CD4-positive, alpha-beta T cell treated with Interleukin-1 beta for 1 hour (primary cell): ENCODE results near the gene NLRP6.
A peak's percentile ranks its signal among the peaks of the same experiment; 100 is the strongest.
"Not testable (repeated sequence)": the region's sequence is repeated elsewhere in the genome, so short reads cannot be mapped to it uniquely, and the experiment has no call there.

Experiments used
- DNase-seq, 2 donors: peaks; one replicate each; pipeline ENCODE4 v3.0.0-alpha.2; 2020 to 2022

The NLRP6 gene

DNA sequence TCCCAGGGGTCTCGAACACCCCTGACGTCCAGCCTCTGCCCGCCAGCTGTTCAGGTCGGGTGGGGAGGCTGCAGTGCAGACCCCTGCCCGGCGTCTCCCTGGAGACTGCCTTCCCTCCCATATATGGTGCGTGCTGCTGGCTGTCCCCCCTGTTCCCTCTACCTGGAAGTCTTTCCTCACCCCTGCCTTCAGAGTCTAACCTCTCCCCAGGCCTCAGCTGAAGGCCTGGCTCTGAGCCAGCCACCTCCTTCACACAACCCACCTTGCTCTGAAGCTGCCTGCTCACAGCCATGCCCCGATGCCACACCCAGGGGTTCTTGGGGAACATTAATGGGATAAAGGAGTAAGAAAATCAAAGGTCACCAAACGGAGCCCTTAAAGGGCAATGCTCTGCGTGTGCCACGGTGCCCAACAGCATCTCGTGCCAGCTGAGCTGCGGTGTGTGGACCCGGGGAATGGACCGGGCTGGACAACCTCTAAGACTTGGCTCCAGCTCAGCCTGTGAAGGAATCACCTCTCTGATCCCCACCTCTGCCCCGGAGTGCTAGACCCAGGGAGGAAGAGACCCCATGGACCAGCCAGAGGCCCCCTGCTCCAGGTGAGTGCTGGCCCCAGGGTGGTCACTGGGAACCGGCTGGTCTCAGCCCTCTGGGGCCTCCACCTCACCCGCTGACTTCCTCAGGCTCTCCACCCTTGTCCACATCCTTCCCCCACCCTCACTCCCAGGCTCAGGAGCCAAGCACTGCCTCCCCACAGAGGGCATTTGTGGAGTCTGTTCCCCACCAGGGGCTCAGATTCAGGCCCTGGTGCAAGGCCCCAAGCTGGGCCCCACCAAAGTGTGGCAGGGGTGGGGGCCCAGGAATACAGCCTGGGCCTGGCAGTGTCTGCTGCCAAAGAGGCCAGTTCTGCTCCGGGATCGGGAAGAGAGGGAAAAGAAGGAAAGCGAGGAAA is at the start of gene NLRP6:
Gene NLRP6 (plus strand): TSS at position 407 of the 951 bp plus-strand sequence. CDS start 163 bp downstream, at position 570.
- DNase-seq = no peak

DNA sequence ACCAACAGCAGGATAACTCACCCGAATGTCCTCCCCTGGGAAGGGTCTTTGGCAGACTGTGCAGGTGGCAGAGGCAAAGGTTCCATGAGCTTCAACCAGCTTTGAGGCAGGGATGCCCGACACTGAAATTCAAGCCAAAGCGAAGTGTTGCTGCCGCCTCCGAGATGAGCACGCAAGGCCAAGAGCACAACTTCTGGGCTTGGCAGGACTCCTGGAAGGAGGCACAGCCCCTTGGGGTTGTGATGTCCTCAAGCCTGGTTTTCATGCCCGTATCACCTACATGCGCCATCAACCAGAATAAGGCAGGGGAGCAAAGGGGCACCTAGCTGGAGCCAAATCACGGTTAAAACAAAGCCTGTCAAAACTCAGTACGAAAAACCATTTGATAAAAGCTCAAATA is 47.8 kb upstream of the NLRP6 start:
- no peak for DNase-seq

DNA sequence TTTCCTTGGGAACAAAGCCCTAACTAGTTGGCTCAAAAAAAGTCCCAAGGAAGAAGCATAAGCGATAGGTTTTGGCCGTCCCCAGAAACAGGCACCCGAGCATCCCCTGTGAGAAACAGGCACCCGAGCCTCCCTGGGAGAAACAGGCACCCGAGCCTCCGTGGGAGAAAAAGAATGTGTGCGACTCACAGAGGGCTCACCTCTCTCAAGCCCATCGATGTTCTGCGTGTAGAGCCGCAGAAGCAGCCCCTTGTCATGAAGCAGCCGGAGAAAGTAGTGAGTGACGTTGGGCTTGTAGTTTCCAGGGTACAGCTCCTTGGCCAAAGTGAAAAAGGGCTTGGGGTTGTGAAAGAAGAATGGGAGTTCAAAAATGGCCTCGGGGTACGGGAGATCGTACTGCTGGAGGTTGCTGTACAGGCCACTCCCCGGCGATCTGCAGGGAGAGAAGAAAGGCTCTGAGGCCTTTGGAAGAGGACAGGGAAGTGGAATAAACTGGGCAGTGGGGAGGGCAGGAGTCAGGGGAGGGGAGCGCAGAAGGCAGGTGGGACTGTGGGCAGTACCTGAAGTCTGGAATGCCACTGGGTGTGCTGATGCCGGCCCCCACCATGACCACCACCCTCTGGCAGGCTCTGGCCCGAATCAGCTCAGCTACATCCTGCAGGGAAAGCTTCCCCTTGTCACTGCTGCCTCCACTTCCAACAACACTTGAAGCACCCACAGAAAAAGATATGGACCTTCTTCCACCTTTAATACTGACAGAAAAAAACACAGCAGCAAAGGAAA is 45.2 kb upstream of the NLRP6 start:
- DNase-seq = no peak

DNA sequence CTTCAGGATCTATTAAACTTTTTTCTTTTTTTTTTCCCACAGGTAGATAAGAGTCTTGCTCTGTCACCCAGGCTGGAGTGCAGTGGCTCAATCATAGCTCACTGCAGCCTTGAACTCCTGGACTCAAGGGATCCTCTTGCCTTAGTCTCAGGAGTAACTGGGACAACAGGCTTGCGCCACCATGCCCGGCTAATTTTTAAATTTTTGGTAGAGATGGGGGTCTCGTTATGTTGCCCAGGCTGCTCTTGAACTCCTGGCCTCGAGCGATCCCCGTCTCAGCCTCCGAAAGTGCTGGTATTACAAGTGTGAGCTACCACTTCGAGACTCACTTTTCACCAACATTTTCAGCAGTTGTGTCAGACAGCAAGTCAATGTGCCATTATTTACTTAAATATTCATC is 43.0 kb upstream of the NLRP6 start:
- no peak for DNase-seq

DNA sequence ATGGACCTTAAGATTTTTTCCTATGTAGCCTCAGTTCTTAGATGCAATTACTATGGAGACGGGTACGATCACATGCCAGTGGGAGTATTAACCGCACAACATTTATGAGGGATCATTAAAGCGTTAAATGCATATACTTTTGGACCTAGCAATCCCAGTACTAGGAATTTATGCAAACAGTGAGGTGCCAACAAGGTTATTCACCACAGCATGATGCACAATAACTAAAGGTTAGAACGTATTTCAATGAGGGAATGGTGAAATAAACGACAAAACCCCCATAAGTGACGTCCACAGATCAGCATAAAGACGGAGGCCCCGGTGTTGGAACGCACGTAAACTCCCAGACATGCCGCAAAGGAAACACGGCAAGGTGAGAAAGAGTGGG is 42.6 kb upstream of the NLRP6 start:
- peak in 1 of 2 donors; percentile 63 for DNase-seq

DNA sequence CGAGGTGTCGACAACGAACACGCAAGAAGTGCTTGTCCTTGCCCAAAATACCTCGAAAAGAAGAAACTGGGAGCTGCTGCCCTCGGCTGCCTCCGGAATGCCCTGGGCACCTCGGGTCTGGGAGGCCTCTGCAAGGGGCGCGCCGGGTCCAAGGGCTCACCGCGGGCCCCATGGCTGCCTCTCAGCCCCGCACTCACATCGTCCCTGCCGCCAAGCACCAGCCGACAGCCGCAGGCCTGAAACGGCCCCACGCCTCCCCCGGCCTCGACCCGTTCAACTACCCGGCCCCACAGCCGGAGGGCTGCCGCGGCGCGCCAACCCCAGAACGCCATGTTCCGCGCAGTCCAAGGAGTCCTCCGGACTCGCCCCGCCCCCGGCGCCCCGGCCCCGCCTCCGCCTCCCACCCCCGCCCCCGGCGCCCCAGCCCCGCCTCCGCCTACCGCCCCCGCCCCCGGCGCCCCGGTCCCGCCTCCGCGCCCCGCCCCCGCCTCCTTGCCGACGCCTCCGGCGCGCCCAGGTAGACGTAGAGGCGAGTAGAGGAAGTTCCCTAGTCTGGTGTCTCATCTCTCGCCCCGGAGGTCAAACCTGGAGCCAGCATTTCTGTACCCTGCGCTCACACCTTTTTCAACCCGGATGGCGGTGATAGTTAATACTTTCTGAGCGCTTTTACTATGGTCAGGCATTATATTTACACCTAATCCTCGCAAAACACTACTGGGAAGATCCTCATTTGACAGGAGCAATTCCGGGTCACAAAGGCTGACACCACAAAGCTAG is 42.0 kb upstream of the NLRP6 start, which contains the start of gene SIRT3:
Gene SIRT3 (minus strand): TSS at position 346 of the 777 bp plus-strand sequence. CDS start 14 bp downstream, at position 332.
- peak; percentile 90 for DNase-seq

DNA sequence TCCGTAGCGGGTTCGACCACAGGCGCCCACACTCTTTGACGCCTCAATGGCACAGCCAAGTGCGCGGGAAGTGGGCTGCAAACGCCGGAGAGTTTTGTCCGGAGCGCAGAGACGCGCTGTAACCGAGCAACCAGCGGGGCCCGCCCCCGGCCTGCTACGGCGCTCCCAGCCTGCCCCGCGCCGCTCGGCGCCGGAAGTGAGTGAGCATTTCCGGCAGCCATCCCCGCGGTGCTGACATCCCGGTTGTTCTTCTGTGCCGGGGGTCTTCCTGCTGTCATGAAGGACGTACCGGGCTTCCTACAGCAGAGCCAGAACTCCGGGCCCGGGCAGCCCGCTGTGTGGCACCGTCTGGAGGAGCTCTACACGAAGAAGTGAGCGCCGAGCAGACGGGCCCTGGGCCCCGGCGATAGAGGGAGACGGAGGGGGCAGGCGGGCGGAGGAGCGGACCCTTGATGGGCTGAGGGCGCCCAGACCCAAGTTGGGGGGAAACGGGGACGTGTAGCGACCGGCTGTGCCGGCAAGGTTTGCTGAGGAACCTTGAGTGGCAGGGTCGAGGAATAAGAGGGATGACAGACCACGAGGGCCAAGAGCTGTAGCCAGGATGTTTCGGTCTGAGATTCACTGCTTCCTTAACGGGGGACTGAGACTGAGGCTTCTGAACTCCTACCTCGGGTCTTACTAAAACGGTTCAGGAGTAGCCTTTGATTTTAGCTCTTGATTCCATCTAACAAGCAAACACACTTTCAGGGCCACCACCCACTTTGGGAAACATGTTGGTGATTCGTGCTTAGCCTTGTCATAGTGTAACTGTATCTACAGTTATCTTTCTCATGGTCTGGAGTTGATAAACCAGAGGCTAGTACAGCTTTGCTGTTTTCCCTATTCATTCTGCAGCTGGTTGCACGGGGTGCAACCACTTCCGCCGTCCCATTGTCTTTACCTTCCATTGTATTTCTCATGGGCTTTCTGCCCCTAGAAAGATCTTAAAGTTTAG is 41.1 kb upstream of the NLRP6 start, which contains the start of gene PSMD13:
Gene PSMD13 (plus strand): TSS at position 203 of the 994 bp plus-strand sequence. CDS start 74 bp downstream, at position 277.
- peak; percentile 87 to 88 for DNase-seq

DNA sequence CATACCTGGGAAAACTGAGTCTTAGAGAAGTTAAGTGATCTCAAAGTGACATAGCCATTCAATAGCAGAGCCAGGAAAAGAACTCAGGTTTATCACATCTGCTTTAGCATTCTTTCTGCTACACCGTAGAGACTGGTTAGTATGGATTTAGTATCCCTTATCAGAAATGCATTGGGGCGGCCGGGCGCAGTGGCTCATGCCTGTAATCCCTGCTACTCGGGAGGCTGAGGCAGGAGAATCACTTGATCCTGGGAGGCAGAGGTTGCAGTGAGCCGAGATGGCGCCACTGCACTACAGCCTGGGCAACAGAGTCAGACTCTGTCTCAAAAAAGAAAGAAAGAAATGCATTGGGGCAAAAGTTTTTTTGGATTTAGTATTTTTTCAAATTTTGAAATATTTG is 39.9 kb upstream of the NLRP6 start:
- not testable (repeated sequence) for DNase-seq

DNA sequence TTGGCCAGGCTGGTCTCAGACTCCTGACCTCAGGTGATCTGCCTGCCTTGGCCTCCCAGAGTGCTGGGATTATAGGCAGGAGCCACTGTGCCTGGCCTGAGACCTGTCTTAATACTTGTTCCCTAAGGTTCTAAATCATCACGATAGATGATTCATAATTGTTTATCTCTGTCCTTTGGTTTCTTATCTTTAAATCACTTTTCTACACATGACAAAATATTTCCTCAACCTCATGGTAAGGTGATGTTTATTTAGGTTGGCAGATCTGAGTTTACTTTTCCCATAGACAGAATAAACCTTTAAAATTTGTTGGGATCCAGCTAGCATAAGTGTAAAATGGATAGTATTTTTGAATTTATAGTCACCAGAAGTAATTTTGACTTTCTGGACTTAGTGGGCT is 37.9 kb upstream of the NLRP6 start:
- DNase-seq = no peak

DNA sequence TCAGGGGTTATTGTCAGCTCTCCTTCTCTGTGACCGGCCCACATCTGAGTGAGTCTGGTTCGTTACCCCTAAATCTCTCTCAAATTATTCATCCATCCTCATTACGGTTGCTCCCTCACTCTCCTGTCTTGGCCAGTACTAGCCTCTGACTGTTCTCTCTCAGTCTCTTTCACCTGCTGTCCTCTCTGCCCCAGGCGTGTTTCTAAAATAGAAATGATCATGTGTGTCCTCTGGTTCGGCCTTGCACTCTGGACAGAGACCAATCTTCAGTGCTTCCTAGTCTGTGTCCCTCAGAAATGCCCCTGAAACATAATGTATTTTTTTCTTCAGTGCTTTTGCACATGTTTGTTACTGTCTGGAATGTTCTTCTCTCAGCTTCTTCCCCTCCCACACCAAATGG is 36.6 kb upstream of the NLRP6 start:
- DNase-seq = no peak

DNA sequence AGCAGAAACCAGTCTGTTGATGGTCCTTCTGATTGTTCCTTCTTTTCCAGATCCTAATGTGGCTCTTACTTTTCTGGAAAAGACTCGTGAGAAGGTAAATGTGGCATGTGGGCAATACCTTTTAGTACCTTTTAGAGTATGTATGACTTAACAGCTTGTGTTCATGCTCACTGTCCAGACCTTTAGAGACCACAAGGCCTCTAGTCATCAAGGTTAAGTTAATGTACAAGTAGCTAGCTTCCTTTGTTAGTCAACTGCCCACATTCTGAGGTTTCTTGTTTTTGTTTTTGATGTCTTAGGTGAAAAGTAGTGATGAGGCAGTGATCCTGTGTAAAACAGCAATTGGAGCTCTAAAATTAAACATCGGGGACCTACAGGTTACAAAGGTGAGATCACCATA is 33.8 kb upstream of the NLRP6 start:
- DNase-seq = no peak

DNA sequence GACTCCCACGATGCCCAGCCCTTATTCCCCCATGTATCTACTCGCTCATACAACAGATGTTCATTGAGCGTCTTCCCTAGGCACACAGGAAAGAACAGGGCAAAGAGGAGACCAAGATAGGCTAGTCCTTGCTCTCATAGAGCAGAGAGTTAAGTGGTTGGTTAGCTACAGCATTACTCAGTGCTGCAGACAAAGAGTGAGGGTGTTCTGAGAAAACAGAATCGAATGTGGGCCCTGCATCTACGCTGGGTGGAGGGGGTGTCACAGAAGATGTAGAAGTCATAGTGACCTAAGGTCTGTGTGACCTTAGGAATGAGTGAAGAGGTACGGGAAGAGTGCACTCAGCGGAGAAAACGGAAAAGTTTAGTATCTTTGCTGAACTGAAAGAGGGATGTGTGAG is 29.1 kb upstream of the NLRP6 start:
- no peak for DNase-seq

DNA sequence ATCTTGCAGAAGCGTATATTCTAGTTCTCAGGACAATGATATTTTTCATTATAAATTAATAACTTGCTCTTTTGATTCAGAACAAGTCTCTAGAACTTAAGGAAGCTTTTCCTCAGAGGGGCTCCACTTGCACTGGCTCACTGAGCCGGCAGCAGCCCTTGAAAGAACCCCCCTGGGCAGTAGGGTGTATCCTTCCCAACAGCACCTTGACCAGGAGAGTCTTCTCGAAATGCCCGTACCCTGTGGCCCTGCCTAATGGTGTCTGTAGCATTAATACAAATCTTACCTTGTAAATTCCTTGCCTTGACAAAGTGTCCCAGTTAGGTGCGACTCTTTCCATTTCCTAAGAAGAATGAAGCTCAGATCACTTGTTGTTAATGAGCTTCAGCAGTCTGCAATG is 27.9 kb upstream of the NLRP6 start:
- no peak for DNase-seq

DNA sequence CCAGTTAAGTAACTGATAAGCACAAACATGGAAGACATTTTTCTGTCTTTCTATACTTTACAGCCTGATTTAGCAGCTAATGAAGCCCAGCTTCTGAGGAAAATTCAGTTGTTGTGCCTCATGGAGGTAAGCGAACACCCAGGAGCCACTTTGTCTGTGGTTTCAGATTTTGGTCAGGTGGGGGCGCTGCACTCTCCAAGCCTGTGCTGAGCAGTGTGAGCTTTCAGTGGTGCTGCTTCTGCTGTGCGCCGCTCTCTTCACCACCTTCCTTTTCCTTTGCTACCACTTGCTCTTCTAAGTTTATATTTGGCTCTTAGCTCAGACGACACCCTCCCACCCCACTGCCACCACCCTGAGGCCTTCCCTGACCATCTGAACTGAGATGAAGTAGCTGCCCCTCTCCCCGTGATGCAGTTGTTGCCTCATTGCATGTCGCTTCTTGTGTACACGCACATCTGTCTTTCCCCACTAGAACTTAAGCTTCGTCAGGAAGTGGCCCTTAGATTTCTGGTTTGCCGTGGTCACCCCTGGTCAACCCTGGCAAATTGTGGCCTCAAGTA is 27.4 kb upstream of the NLRP6 start:
- peak; percentile 80 to 85 for DNase-seq

DNA sequence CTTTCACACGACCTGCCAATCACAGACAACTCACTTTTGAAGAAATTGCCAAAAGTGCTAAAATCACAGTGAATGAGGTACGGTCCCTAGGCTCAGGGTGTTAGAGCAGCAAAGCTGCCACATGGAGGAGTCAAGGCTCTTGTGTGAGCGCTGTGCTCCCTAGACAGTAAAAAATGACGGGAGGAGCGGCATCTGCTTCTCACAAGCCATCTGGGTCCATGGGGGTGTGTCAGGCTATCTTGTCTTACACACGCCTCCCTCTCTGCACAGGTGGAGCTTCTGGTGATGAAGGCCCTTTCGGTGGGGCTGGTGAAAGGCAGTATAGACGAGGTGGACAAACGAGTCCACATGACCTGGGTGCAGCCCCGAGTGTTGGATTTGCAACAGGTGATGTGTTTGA is 26.7 kb upstream of the NLRP6 start:
- DNase-seq = no peak

DNA sequence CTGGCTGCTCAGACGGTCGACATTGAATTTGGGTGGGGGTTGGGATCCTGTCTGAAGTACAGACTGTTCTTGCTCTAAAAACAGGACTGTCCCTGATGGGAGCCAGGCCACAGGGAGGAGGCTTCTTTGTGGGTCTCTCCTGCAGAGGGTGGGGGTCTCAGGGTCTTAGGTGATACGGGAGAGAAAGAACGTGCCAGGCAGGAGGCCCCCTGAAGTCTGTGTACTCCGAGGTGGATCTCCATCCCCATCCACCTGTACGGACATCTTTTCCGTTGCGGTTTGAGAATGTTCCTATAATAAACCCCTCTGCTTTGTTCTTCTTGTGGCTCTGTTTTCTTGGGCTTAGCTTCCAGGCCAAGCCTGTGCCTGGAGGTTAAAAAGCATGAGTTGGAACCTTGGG is 25.5 kb upstream of the NLRP6 start:
- no peak for DNase-seq

DNA sequence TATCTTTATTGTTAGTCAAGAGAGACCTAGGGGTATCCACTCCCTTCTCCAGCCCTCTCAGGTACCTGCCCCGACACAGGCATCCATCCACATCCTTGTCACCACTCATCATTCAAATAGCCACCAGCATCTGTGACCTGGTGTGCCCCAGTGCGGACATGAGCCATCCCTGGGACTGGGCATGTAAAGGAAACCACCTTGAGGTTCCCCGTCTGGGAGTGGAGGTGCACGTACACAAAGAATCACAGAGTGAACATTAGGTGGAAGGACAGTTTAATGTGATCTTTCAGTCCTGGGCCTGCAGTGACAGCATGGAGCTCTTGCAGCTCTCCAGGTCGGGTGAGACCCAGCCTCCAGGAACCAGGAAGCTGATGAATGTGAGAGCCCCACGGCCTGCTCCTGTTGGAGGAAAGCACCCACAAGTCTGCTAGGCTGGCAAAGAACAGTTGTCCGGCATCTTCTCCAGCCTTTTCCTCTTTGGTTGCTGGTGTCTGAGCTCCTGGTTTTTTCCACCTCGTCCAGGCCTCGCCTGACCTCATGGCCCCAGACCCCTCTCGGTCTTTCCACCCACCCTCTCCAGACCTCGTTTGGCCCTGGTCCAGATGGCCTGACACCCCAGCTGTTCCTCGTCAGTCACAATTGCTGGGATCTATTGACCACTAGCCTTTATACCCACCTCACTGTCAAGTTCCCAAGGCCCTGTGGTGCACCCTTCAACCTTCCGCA is 24.9 kb upstream of the NLRP6 start:
- DNase-seq = no peak

DNA sequence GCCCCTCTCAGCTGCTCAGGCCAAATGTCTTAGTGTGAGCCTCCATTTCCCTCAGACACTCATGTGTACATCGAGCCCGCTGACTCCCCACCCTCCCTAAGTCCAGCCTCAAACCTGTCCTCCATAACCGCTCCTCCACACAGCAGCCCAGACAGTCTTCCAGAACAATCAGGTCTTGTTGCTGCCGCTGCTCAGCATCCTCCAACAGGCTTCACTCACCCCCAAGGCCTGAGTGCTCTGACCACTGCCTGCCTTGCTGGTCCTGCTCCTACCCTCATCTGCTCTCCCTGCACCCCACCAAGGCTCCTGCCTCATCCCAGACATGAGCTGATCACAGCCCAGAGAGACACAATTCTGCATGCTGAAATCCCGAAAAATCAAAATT is 24.3 kb upstream of the NLRP6 start:
- DNase-seq = no peak

DNA sequence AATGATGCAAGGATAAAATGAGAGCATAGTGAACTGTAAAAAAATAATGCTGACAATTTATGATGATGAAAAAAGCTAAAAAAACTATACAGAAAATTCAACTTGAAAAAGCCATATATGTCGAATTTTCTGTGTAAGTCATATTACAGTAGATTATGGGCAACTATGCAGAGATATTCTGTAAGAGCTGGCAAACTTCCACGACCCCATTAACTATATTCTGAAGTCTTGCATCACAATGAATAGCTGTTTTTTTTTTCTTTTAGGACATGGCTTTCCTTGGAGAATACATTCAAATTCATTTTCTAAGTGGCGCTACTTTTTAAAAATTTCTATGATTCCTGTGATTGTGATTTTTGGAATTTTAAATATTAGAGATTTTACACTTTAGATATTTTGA is 23.0 kb upstream of the NLRP6 start:
- no peak for DNase-seq

DNA sequence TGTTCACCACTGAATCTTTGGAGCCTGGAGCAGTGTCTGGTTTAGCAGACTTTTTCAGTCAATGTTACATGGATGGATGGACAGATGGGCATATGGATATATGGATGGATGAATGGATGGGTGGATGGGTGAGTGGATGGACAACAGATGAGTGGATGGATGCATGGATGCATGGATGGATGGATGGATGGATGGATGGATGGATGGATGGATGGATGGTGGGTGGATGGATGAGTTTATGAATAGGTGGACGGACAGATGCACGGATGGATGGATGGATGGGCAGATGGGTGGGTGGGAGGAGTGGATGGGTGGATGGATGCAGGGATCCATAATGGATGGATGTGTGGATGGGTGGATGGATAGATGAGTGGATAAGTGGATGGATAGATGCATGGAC is 22.4 kb upstream of the NLRP6 start:
- no peak for DNase-seq
